Measurements from ENCODE around the gene RCCD1.

GRCh38 chr15:90952901-90953677 is 1.6 kb upstream of the RCCD1 start:
- TF ChIP-seq POLR2A (IDR thresholded peaks at IDR 0.05; ENCODE audit: borderline replicate concordance, extremely low read depth, insufficient read depth, insufficient read length) (no peak), EZH2 (IDR thresholded peaks at IDR 0.05) (no peak), SIN3A (IDR thresholded peaks at IDR 0.05; ENCODE audit: low read depth) (no peak), POLR2AphosphoS5 (IDR thresholded peaks at IDR 0.05; ENCODE audit: low read depth, low read length) (no peak), TCF7L2 (IDR thresholded peaks at IDR 0.05; ENCODE audit: borderline replicate concordance, extremely low read depth, insufficient read depth, insufficient read length) (no peak), JUND (IDR thresholded peaks at IDR 0.05) (no peak), YY1 (IDR thresholded peaks at IDR 0.05; ENCODE audit: extremely low read depth, insufficient replicate concordance, low read depth, low read length) (no peak), SRF (IDR thresholded peaks at IDR 0.05; ENCODE audit: low read depth) (no peak)
- TF ChIP-seq, protein P1, sequence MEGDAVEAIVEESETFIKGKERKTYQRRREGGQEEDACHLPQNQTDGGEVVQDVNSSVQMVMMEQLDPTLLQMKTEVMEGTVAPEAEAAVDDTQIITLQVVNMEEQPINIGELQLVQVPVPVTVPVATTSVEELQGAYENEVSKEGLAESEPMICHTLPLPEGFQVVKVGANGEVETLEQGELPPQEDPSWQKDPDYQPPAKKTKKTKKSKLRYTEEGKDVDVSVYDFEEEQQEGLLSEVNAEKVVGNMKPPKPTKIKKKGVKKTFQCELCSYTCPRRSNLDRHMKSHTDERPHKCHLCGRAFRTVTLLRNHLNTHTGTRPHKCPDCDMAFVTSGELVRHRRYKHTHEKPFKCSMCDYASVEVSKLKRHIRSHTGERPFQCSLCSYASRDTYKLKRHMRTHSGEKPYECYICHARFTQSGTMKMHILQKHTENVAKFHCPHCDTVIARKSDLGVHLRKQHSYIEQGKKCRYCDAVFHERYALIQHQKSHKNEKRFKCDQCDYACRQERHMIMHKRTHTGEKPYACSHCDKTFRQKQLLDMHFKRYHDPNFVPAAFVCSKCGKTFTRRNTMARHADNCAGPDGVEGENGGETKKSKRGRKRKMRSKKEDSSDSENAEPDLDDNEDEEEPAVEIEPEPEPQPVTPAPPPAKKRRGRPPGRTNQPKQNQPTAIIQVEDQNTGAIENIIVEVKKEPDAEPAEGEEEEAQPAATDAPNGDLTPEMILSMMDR (IDR thresholded peaks at IDR 0.05 in 2 of 3, conservative IDR thresholded peaks at IDR 0.05 in 1 of 3; ENCODE audit: borderline replicate concordance in 1 of 3, insufficient read depth in 1 of 3, low read depth in 2 of 3, low read length in 2 of 3) = no peak
- TF ChIP-seq, protein P2, sequence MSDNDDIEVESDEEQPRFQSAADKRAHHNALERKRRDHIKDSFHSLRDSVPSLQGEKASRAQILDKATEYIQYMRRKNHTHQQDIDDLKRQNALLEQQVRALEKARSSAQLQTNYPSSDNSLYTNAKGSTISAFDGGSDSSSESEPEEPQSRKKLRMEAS (IDR thresholded peaks at IDR 0.05) = no peak
